ENCODE measurements around the gene USP3.

Gene USP3

DNA sequence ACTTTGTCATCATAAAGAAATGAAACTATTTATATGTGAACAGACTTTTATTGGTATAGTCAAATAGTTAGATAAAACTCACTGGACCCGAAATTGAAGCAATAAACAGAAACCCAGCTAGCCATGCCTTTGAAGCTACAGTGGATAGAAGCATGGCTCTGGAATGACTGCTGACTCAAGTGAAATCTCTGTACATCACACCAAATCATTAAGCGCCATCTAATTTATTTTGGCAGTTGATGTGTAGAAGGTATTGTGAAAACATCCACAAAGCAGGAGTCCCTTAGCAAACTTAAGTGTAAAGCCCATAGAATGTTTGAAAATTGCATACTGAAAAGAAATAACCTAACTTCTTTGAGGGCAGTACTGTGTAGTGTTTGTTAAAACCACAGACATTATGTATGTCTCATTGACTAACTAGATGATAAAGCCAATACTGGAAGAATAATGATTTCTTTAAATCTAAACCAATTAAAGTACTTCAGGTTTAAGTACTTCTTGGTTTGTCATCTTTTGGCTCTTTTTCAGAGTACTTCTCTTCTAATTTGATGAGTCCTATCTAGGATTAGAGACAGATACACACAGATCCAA is 50.0 kb downstream of the USP3 start:
- no peak overlapping the region for H3K4me3 Mint-ChIP-seq
- peaks cover 11% of the 10 kb centered on the region for H3K36me3 Mint-ChIP-seq
- H3K27me3 Mint-ChIP-seq, result no peaks in the 10 kb centered on the region
- H3K27ac Mint-ChIP-seq, result peak overlapping the region; percentile 59
- no peaks in the 10 kb centered on the region for H3K9me3 Mint-ChIP-seq (ENCODE audit: low read depth)
- peaks cover 55% of the 10 kb centered on the region for H3K4me1 Mint-ChIP-seq (ENCODE audit: low read depth)

DNA sequence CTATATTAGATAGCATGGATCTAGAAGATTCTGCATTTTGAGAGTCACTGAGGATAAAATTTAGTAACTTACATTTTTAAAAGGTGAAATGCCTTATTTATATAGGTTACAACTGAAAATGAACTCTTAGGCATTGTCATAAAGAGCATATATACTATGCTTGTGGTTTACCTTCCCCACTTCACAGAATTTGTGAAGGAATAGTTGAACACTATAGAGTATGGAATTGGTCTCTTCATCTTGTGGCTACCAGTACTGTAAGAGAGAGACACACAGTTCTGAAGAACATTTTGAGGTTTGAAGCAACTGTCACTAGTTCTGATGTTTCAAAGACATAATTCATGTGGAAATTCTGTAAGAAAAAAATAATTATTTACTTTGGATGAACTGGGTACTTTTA is 51.1 kb downstream of the USP3 start:
- Mint-ChIP-seq H3K27ac (peak overlapping the region; percentile 61), H3K4me1 (ENCODE audit: low read depth) (peaks cover 51% of the 10 kb centered on the region), H3K36me3 (peaks cover 11% of the 10 kb centered on the region), H3K27me3 (no peaks in the 10 kb centered on the region), H3K9me3 (ENCODE audit: low read depth) (no peaks in the 10 kb centered on the region), H3K4me3 (no peak overlapping the region)

DNA sequence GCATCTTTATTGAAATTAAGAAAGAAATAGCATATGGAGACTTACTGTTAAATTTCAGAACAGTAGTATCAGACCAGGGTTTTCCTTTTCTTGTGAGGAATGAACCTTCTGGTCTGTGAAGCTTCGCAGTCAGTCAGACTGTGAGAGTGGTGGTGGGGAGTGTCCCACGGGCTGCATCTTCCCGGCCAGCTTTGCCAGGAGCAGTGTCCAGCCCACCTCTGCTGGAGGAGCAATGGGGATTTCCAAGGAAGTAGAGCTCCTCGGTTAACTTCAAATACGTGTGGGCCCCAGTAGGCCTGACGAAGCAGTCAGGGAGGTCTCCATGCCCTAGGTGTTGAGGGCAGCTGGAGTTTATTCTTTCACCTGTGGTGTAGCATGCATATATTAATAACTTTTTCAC is 51.9 kb downstream of the USP3 start:
- H3K36me3 Mint-ChIP-seq, result peaks cover 16% of the 10 kb centered on the region
- H3K9me3 Mint-ChIP-seq (ENCODE audit: low read depth), result no peaks in the 10 kb centered on the region
- peak overlapping the region; percentile 61 for H3K27ac Mint-ChIP-seq
- H3K27me3 Mint-ChIP-seq, result no peaks in the 10 kb centered on the region
- H3K4me1 Mint-ChIP-seq (ENCODE audit: low read depth), result peaks cover 58% of the 10 kb centered on the region
- no peak overlapping the region for H3K4me3 Mint-ChIP-seq

DNA sequence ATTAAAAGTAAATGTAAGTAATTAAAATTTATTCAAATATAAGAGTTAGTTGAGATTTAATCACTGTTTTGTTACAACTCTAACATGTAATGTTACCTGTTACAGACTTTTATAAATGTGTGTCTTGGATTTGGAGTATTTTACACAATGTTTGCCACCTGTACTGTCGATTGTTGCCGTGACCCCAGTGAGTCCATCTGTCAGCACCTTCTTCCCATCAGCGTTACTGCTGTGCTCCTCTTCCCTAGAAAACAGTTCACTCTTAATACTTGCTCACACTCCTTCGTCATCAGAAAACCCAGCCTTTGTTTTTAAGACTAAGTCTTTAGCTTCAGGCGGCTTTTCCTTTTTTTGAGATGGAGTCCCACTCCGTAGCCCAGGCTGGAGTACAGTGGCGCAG is 52.3 kb downstream of the USP3 start:
- H3K27ac Mint-ChIP-seq, result no peak overlapping the region
- H3K27me3 Mint-ChIP-seq, result no peaks in the 10 kb centered on the region
- H3K36me3 Mint-ChIP-seq, result peaks cover 16% of the 10 kb centered on the region
- H3K4me1 Mint-ChIP-seq (ENCODE audit: low read depth), result peaks cover 59% of the 10 kb centered on the region
- no peaks in the 10 kb centered on the region for H3K9me3 Mint-ChIP-seq (ENCODE audit: low read depth)
- H3K4me3 Mint-ChIP-seq, result no peak overlapping the region

DNA sequence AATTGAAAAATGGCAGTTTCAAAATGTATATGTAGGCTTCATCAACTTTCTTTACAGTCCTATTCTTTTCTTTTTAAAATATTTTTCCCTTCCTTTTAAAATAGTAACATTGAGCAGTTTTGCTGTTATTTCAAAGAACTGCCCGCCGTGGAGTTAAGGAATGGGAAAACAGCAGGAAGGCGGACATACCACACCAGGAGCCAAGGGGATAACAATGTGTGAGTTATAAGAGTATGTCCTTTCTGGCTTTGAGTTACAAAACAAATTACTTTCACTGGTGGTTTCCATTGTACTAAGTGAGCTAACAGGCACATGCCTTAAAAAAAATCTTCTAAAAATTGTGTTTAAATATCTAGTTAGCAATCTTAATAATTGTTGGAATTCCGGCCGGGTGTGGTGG is 55.4 kb downstream of the USP3 start:
- Mint-ChIP-seq H3K36me3 (peaks cover 19% of the 10 kb centered on the region), H3K9me3 (ENCODE audit: low read depth) (no peaks in the 10 kb centered on the region), H3K4me3 (no peak overlapping the region), H3K4me1 (ENCODE audit: low read depth) (peaks cover 30% of the 10 kb centered on the region), H3K27ac (peak overlapping the region; percentile 72), H3K27me3 (no peaks in the 10 kb centered on the region)

DNA sequence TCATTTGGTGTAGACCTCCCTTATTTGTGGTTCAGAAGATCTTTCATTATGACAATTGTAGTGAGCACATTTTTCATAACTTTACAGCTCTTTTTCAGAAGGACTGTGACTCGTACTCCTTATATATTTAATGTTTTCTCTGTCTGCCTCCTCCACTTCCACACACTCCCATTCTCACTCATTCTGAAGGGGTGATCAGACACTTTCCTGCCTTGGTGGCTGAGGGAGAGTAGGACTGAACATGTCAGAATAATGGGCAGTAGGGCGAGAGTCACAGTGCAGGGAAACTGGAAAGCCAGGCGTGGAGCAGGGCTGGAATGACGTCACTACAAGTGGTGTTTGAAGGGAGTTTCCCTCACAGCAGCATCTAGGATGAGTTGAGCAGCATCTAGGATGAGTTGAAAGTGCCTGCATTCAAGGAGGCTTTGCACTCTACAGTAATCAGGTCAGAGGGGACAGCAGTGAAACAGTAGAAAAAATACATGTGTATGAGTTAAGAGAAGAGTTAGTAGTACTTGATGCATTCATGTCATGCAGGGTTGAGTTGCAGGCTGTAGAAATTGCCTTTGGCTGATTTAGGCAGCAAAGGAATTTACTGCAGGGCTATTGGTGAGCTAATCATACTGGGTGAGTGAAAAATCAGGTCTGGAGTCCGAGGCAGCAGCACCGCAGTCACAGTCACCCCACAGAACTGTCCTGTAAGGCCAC is 56.5 kb downstream of the USP3 start:
- no peaks in the 10 kb centered on the region for H3K9me3 Mint-ChIP-seq (ENCODE audit: low read depth)
- H3K27me3 Mint-ChIP-seq, result no peaks in the 10 kb centered on the region
- peak overlapping the region; percentile 14 for H3K4me3 Mint-ChIP-seq
- H3K36me3 Mint-ChIP-seq, result peaks cover 19% of the 10 kb centered on the region
- H3K27ac Mint-ChIP-seq, result peak overlapping the region; percentile 92
- peaks cover 20% of the 10 kb centered on the region for H3K4me1 Mint-ChIP-seq (ENCODE audit: low read depth)

DNA sequence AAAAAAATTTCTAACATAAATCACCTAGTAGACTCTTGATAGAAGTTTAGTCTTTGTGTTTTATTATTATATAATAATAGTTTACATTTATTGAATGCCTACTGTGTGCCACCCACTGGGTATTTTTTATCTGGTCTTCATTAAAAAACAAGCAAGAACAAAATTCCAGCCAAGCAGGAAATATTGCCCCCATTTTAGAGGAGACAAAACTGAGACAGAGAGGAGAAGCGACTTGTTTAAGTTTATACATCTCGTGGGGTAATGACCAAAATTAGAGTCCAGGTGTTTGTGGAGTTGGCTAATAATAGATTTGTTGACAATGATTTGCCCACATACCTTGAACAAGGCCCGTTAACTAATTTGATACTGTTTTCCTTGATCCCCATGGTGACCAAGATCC is 59.7 kb downstream of the USP3 start:
- peak overlapping the region; percentile 29 for H3K27ac Mint-ChIP-seq
- H3K9me3 Mint-ChIP-seq (ENCODE audit: low read depth), result no peaks in the 10 kb centered on the region
- peaks cover 15% of the 10 kb centered on the region for H3K36me3 Mint-ChIP-seq
- H3K27me3 Mint-ChIP-seq, result no peaks in the 10 kb centered on the region
- peaks cover 15% of the 10 kb centered on the region for H3K4me1 Mint-ChIP-seq (ENCODE audit: low read depth)
- no peak overlapping the region for H3K4me3 Mint-ChIP-seq

DNA sequence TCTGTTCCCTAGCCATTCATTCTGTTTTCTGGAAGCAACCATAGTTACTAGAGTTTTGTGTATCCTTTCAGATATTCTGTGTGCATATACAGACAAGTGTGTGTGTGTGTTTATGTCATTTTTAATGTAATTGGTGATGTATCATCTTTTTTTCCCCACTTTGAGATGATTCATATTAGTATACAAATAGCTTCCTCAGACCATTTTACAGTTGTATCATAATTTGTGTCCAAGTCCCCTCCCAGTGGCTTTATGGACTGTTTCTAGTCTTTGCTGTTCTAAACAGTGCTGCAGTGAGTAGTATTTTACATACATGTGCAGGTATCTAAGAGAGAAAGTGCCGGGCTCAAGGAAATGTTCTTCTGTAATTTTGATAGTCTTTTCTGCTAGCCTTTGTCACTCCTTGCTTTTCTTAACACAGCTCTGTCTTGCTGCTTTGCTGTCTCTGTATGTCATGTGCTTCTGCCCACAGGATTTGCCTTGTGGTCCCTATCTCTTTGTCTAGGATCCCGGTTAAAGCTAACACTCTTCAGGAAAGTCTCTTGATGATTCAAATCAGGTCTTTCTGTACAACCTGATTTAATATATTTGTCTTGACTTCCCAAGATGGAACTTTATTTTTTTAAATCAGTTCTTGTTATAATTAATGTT is 61.3 kb downstream of the USP3 start:
- Mint-ChIP-seq H3K4me1 (ENCODE audit: low read depth) (peaks cover 11% of the 10 kb centered on the region), H3K27me3 (no peaks in the 10 kb centered on the region), H3K27ac (peak overlapping the region; percentile 56), H3K36me3 (peaks cover 14% of the 10 kb centered on the region), H3K9me3 (ENCODE audit: low read depth) (no peaks in the 10 kb centered on the region), H3K4me3 (no peak overlapping the region)

DNA sequence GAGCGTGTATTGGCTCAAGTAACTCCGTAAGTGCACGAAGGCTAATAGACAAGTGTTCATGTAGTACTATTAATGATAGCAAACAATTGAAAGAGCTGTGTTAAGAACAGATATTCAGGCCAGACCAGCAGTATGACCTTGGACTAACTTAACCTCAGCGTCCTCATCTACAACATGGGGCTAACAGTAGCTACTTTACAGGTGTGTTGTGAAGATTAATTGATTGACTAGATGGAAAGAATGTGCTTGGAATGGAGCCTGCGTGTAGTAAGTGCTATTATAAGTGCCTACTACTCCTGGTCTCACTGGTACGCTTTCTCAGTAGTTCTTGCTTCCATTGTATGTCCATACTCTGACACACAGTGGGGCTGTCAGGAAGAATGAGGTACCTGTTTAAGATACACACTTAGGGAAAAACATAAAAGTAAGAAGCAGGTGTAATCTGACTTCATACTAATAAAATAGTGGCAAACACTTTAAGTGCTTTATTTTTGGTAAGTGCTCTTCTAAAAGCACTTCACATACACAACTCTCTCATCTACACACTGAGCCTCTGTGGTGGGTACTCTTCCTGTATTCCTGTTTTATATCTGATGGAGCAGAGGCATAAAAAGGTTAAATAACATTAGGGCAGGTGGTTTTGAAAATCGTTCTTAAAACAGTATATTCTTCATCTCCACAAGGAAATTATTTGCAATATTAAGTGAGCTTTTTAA is 68.5 kb downstream of the USP3 start:
- Mint-ChIP-seq H3K36me3 (peaks cover 11% of the 10 kb centered on the region), H3K27me3 (no peaks in the 10 kb centered on the region), H3K9me3 (ENCODE audit: low read depth) (no peaks in the 10 kb centered on the region), H3K4me1 (ENCODE audit: low read depth) (peaks cover 10% of the 10 kb centered on the region), H3K4me3 (no peak overlapping the region), H3K27ac (peak overlapping the region; percentile 41)

DNA sequence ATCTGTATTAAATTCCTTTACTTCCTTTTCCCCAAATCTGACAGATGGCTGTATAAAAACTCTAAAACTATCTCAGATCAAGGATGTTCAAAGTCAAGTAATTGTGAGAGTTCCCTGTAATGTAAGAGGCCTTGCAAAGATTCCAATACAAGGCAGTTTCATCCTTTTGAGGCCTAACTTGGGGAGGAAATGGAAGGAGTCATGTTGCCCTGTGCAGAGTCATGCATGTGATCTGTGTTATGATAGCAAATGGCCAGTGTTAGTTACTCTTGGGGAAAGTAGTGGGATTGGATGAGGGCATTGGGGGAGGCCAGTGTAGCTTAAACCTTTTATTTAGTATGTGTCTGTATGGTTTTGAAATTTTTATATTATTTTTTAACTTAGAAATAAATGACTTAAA is 69.1 kb downstream of the USP3 start:
- no peak overlapping the region for H3K4me3 Mint-ChIP-seq
- no peaks in the 10 kb centered on the region for H3K9me3 Mint-ChIP-seq (ENCODE audit: low read depth)
- H3K27me3 Mint-ChIP-seq, result no peaks in the 10 kb centered on the region
- peaks cover 9% of the 10 kb centered on the region for H3K36me3 Mint-ChIP-seq
- peak overlapping the region; percentile 24 for H3K27ac Mint-ChIP-seq
- H3K4me1 Mint-ChIP-seq (ENCODE audit: low read depth), result peaks cover 10% of the 10 kb centered on the region

DNA sequence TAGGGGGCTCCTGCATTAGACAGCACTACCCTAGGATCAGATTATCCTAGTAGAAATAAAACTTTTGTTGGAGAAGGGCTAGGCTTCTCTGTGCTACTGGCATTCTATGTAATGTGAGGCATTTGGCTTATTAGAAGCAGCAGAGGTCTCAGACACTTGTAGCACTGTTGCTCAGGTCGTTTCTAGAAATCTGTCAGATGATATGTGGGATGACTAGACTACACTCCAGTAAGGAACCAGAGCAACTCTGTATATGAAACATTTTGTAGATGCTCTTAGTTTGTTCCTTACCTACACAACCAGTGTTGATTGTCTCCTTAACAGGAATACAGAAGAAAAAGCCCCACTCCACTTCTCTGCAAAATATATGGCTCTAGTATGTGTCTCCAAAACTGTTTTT is 70.9 kb downstream of the USP3 start:
- Mint-ChIP-seq H3K36me3 (peaks cover 9% of the 10 kb centered on the region), H3K4me3 (no peak overlapping the region), H3K4me1 (ENCODE audit: low read depth) (peaks cover 6% of the 10 kb centered on the region), H3K27me3 (no peaks in the 10 kb centered on the region), H3K9me3 (ENCODE audit: low read depth) (no peaks in the 10 kb centered on the region), H3K27ac (peak overlapping the region; percentile 22)

DNA sequence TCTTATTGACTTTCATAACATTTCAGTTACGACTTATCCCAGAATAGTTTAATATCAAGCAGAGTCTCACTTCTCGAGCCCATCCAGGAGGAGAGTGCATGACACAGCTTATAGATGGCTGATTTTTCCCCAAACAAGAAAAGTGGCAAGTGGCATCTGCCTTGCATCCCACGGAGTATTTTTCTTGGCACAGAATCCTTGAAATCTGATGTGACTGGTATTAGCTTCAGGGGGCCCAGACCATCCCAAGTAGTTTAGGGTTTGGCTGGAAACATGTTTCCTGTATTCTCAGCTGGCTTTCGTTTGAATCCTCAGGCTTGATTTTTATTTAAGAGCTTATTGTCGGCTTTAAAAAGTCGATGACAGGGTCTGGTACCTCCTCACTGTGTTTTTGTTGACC is 72.0 kb downstream of the USP3 start:
- peaks cover 9% of the 10 kb centered on the region for H3K36me3 Mint-ChIP-seq
- H3K9me3 Mint-ChIP-seq (ENCODE audit: low read depth), result no peaks in the 10 kb centered on the region
- peaks cover 6% of the 10 kb centered on the region for H3K4me1 Mint-ChIP-seq (ENCODE audit: low read depth)
- H3K4me3 Mint-ChIP-seq, result no peak overlapping the region
- H3K27me3 Mint-ChIP-seq, result no peaks in the 10 kb centered on the region
- H3K27ac Mint-ChIP-seq, result peak overlapping the region; percentile 35

DNA sequence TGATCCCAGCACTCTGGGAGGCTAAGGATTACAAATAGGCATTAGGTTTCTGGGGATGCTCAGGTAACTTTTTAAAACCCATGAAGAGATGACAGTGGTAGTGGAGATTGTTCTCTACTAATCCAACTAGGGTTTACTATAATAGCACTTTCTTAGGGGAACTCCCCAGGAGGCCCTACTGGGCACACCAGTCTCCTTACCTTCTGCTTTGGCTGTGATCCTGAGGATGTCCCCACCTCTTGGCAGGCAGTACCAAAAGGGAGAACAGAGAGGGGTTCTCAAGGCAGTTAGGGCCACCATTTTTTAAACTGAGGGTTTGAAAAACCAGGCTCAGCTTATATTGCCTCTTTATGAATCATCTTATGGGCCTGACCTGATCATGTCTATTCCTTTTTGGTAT is 77.8 kb downstream of the USP3 start:
- Mint-ChIP-seq H3K36me3 (peaks cover 29% of the 10 kb centered on the region), H3K27ac (peak overlapping the region; percentile 82), H3K4me1 (ENCODE audit: low read depth) (peaks cover 25% of the 10 kb centered on the region), H3K9me3 (ENCODE audit: low read depth) (no peaks in the 10 kb centered on the region), H3K4me3 (no peak overlapping the region), H3K27me3 (no peaks in the 10 kb centered on the region)

DNA sequence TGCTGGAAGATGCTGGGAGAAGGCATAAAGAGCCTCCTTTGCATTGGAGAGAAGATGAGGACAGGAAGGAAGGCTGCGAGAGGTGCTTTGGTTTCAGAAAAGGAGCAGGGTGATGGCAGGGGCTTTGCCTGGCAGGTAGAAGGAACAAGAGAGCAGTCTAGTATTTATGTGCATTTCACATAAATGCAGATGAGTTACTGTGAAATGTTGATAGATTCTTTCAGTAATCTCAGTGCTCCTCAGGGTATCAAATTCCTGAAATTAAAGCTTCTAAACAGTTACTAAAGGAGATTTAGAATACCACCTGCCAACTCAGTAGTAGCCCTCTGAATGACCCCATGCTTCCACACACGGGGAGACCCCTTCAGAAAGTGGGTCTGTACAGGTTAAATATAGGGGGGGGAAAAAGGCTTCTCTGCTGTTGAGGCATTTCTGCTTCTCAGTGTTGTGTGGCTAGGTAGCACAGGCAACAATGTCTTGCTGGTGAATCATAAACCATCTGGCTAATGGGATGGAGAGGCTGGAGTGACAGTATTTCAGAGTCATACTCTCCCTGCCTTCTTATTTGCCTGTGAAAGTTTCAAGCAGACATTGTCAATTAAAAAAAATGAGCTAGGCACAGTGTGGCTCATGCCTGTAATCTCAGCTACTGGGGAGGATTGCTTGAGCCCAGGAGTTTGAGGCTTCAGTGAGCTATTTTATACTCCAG is 78.5 kb downstream of the USP3 start:
- H3K36me3 Mint-ChIP-seq, result peaks cover 29% of the 10 kb centered on the region
- H3K4me1 Mint-ChIP-seq (ENCODE audit: low read depth), result peaks cover 25% of the 10 kb centered on the region
- H3K27me3 Mint-ChIP-seq, result no peaks in the 10 kb centered on the region
- H3K27ac Mint-ChIP-seq, result peak overlapping the region; percentile 82
- no peak overlapping the region for H3K4me3 Mint-ChIP-seq
- H3K9me3 Mint-ChIP-seq (ENCODE audit: low read depth), result no peaks in the 10 kb centered on the region

Data from activated naive CD8-positive, alpha-beta T cell (primary cell).